NCI-H446 (cell line): ENCODE results near the gene EIF4G3.
"Not testable (repeated sequence)": the region's sequence is repeated elsewhere in the genome, so short reads cannot be mapped to it uniquely, and the experiment has no call there.

Experiments used
- DNase-seq, 2 experiments: peaks; one replicate each; lab custom pipeline; 2025; lab: John Stamatoyannopoulos, UW

Gene EIF4G3

DNA sequence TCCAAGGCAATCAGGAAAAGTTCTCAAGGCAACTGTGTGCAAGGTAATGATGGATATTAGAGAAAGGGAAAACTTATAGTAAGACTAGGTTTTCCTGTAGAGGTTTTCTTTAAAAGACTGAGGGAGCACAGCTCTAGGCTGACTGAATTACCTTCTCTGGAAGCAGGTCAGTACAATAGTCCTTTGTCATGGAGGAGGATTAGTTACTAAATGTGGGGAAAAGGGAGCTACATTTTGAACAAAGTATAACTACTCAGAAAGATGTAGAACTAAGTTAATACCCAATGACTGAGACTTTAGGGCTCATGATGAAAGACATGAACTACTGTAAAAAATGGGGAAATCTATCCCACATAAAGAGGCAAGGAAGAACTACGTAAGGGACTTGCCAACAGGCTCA lies 241.0 kb downstream of the EIF4G3 start:
- no peak for DNase-seq

DNA sequence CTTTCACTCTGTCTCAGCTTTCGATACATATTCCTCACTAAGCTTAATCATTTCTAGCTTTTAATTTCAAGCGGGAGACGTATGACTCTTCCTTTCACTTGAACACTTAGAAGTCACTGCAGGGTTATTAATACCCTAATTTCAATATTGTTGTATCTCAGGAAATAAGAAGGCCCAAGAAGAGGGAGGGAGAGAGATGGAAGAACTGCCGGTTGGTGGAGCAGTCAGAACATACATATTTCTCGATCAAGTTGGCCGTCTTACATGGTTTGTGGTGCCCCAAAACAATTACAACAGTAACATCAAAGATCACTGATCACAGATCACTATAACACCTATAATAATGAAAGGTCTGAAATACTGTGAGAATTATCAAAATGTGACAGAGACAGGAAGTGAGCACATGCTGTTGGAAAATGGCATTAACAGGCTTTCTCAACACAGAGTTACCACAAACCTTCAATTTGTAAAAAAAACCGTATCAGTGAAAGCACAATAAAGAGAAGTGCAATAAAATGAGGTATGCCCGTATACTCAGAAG lies 244.2 kb downstream of the EIF4G3 start:
- no peak for DNase-seq

DNA sequence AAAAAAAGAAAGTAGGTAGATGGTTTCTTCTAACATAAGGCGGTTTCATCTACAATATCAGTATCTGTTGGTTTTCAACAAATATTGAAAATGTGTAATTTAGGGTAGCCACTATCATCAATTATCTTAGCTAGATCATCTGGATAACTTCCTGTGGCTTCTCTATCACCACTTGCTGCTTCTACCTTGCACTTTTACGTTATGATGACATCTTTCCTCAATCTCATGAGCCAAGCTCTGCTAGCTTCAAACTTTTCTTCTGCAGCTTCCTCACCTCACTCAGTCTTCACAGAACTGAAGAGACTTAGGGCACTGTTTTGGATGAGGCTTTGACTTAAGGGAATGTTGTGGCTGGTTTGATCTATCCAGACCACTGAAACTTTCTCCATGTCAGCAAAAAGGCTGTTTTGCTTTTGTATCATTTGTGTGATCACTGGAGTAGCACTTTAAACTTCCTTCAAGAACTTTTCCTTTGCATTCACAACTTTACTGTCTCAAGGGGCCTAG lies 244.7 kb downstream of the EIF4G3 start:
- no peak for DNase-seq

- DNase-seq, result no peak
Observed at GRCh38 chr1:20930427-20930826, 246.3 kb downstream of the EIF4G3 start.

GRCh38 chr1:20928146-20928545 lies 248.6 kb downstream of the EIF4G3 start:
- DNase-seq, result no peak

- DNase-seq, result no peak
Observed at GRCh38 chr1:20921285-20921684, 255.4 kb downstream of the EIF4G3 start.

DNA sequence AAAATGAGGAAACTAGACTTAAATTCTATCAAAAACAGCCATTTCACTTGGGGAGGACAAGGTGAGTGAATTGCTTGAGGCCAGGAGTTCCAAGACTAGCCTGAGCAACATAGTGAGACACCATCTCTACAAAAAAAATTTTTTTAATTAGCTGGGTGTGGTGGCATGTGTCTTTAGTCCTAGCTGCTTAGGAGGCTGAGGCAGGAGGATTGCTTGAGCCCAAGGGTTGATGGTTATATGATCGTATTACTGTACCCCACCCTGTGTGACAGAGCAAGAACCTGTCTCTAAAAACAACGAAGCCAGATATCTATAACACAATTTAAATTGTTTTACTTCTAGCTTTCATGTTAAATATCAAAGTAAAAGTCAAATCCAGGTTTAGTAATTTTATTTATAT lies 263.5 kb downstream of the EIF4G3 start:
- DNase-seq, result no peak

- not testable (repeated sequence) for DNase-seq
Observed at GRCh38 chr1:20907526-20907925, 269.2 kb downstream of the EIF4G3 start.

- no peak for DNase-seq
Observed at GRCh38 chr1:20903437-20903836, 273.3 kb downstream of the EIF4G3 start.

GRCh38 chr1:20900056-20900455 lies 276.6 kb downstream of the EIF4G3 start:
- DNase-seq, result no peak

DNA sequence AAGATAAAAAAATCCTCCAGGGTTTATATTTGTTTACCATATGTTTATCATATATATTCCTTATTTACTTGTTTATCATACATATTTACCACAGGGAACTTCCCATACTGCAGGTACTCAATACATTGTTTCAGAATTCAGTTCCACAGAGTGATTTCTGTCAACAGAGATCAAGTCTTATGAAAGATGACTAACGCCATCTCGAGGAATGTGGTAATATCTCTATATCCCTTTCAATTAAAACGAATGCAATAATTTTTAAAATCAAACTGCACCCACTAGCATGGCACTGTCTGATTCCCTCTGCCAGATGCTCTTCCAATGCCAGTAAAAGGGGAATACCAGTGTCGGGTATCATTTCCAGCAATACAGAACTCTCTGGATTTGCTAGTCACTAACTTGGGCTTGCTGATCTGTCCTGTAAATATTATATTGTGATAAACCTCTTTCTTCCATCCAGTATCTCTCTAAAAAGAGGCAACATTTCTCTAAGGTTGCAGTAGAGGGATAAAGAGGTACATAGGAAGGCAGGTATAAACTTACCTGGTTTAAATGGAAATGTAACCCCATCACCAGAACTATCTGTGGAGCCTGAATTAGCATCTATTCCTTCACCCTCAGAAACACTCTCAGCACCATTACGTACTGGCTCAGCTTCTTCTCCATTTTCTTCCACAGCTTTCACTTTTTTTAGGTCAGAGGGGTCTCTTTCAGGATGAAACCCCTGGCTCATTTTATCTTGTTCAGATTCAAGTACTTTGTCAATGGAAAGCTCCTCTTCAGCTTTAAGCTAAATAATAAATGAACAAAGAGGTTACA lies 277.3 kb downstream of the EIF4G3 start:
- DNase-seq, result no peak

DNA sequence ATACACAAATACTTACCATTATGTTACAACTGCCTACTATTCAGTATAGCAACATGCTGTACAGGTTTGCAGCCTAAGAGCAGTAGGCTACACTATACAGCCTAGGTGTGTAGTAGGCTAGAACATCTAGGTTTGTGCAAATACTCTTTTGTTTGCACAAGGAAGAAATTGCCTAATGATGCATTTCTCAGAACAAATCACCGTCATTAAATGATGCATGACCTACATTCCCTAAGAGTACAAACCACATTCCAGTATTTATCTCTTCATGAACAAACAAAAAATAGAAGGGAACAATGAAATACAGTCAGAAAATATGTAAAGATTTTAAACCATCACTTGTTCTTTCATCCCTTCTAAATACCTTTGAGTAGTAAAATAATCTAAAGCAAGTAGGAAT lies 279.9 kb downstream of the EIF4G3 start:
- no peak for DNase-seq

DNA sequence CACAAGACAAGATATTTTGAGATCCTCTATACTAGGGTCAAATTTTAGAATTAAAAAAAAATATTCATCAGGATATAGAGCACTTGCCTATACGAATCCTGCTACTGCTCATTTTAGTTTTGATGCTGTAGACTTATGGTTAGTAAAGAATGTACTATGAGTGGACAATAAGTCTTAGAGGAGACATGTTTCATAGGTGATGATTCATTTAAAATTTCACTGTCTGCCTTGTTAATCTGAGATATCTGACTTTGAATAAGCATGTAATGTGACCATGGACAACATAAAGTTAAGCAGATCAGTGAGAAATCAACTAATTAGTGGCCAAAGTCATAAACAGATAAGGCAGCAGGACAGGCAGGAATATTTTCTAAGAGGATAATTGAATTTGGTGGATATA lies 282.8 kb downstream of the EIF4G3 start:
- DNase-seq, result no peak

GRCh38 chr1:20891091-20891490 lies 285.6 kb downstream of the EIF4G3 start:
- DNase-seq, result no peak

GRCh38 chr1:20887246-20887645 lies 289.5 kb downstream of the EIF4G3 start:
- no peak for DNase-seq

DNA sequence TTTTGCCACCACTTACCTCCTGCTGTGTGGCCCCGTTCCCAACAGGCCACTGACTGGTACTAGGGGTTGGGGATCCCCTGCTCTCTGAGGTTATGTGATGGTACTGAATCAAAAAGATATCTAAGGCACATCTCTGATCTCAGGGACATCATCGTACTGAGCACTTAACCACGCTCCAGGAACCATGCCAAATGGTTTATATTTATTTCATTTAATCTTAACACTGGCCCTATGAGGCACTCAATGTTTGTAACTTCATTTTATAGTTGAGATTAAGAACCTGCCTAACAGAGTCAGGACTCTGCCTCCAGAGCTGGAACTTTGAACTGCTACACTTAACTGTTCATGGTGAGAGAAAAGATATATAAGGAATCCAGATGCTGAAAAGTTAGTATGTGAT lies 291.6 kb downstream of the EIF4G3 start:
- DNase-seq, result no peak

- DNase-seq, result no peak
Observed at GRCh38 chr1:20884513-20884912, 292.2 kb downstream of the EIF4G3 start.

GRCh38 chr1:20883766-20884165 lies 292.9 kb downstream of the EIF4G3 start:
- DNase-seq, result no peak

- DNase-seq, result no peak
Observed at GRCh38 chr1:20882837-20883236, 293.9 kb downstream of the EIF4G3 start.

DNA sequence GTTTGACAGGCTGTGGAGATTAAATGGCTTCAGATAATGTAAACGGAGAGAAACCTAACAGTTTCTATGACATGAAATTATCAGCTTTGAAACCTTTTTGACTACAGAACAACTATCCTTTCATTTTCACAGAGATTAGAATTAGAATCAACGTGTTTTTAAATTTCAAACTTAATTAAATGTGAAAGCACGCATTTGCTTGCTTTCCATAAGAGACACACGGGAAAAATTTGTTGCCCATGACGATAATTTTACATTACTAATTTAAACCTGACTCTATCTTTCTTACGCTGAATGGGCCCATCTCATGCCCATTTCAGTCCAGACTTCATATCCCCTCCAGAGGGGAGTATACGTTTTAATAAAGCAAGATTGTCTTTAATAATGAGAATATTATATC lies 297.9 kb downstream of the EIF4G3 start:
- DNase-seq, result no peak

DNA sequence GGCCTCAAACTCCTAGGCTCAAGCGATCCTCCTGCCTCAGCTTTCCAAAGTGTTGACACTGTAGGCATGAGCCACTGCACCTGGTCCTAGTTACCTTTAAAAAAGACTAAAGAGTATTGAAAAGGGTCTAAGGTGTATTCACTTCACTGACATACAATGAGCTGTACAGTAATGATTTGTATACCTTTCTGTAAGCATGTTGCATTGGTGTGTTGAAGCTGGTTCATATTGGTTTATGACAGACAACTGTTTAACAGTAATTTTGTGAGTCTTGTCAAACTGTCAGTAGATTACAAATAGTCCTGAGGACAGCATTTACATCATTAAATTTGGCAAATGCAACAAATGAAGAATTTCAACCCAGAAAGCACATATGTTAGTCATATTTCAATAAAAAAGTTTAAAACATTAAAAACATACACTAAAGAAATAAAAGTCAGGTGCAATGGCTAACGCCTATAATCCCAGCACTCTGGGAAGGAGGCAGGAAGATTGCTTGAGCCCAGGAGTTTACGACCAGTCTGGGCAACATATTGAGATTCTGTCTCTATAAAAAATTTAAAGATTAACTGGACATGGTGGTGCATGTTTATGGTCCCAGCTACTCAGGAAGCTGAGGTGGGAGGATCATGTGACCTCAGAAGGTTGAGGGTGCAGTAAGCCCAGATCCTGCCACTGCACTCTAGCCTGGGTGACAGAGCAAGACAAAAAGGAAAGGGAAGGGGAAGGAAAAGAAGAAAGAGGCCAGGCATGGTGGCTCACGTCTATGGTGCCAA lies 301.3 kb downstream of the EIF4G3 start:
- no peak for DNase-seq

DNA sequence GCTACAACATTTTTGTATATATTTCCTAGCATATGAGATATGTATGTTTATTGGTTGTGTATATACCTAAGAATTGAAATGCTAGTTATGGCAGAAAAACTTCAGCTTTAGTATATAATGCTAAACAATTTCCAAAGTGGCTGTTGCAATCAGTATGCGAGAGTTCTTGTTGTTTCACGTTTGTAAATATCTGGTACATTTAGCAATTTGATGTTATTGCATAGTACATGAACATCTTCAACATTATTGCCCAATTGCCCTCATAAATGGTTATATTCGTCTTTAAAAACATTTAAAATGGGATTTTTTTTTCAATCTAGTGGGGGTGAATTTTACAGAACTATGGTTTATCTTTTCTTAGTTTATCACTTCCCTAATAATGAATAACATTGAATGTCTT lies 303.4 kb downstream of the EIF4G3 start:
- DNase-seq, result no peak

DNA sequence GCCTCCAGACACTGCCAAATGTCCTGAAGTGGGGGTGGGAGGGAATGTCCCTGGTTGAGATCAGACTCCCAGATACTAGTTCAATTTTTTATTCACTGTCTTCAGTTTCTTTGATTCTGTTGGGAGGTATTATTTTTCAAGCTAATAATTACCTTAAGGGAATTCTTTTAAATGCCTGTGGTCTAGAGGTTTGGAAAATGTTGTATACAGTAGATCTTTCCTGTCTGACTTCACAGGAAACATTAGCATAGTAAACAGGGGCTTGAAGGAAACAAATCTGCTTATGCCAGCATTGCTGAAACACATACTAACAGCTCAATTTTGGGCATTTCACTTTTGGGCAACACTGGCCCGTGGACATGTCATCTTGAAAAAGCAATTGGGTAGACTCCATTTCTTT lies 305.3 kb downstream of the EIF4G3 start:
- DNase-seq, result no peak
